Adrenal gland (tissue), 5 donors: ENCODE results near the gene TLCD1.

Source experiments
- POLR2A ChIP-seq, 2 donors: fragments of 450-650 bp; IDR thresholded peaks; one replicate each; pipeline ENCODE4 v1.6.1; 2017; ENCODE audit warnings: antibody characterized with exemption in 2 of 2, mild to moderate bottlenecking in 2 of 2, moderate library complexity in 1 of 2
- TF ChIP-seq, protein P1 (sequence below), 6 experiments: fragments of 450-650 bp in 4 of 6; fragments of 200-600 bp in 2 of 6; sonication (generic) in 1 of 6; IDR thresholded peaks; 1 replicate in 5 of 6; 2 replicates in 1 of 6; pipeline versions ENCODE4 v1.5.1 to v1.8.0; 2016 to 2021; ENCODE audit warnings: antibody characterized with exemption in 6 of 6, mild to moderate bottlenecking in 2 of 6, moderate library complexity in 1 of 6
- donor health status: DM: no; HTN: no; CAD: no.

GRCh38 chr17:28751600-28752366, 25.8 kb upstream of the TLCD1 start:
- TF ChIP-seq, protein P1, sequence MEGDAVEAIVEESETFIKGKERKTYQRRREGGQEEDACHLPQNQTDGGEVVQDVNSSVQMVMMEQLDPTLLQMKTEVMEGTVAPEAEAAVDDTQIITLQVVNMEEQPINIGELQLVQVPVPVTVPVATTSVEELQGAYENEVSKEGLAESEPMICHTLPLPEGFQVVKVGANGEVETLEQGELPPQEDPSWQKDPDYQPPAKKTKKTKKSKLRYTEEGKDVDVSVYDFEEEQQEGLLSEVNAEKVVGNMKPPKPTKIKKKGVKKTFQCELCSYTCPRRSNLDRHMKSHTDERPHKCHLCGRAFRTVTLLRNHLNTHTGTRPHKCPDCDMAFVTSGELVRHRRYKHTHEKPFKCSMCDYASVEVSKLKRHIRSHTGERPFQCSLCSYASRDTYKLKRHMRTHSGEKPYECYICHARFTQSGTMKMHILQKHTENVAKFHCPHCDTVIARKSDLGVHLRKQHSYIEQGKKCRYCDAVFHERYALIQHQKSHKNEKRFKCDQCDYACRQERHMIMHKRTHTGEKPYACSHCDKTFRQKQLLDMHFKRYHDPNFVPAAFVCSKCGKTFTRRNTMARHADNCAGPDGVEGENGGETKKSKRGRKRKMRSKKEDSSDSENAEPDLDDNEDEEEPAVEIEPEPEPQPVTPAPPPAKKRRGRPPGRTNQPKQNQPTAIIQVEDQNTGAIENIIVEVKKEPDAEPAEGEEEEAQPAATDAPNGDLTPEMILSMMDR (IDR thresholded peaks at IDR 0.05), result no peak
- no peak for TF ChIP-seq POLR2A (IDR thresholded peaks at IDR 0.05)
